Measurements from ENCODE around the gene FSIP2.

DNA sequence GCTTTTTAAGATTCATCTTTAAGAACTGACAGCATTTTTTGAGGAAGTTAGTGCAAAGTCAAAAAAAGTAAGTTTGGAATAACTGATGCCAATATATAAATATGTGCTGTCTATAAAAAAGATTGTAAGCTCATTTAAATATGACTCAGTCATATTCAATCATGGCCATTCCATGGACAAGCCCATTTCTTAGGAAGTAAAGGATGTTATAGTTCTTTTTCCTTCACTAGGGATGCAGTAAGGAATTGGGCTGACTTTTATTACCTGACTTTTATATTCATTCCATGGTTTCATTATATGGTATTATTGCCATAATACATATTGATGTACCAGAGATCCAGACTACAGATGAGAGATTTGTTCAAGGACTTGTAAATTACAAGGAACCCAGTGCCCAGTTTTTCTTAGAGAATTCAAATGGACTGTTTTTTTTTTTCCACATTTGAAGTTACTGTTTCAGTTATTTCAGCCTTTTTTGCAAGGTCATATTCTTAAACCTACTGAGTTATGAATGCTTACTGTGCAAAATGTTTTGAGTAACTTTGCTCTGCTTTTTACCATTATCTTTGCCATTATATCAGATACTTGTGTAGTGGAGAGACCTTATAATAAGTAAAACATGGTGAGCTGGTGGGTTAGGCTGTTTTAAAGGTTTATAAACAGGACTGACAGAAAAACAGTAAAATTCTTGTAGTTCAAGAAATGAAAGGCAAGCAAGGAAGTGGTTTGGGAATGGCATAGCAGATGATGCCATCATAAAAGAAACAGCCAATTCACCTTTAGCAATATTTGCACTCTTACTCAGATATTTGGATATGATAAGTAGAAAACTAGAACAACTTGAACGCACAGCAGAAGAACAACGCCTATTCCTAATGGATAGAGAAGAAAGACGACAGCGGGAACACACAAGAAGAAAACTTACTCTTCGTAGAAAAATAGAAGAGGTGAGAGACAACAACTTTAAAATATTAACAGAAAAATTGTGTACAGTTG lies 7.6 kb downstream of the FSIP2 start:
- TF ChIP-seq, protein P1, sequence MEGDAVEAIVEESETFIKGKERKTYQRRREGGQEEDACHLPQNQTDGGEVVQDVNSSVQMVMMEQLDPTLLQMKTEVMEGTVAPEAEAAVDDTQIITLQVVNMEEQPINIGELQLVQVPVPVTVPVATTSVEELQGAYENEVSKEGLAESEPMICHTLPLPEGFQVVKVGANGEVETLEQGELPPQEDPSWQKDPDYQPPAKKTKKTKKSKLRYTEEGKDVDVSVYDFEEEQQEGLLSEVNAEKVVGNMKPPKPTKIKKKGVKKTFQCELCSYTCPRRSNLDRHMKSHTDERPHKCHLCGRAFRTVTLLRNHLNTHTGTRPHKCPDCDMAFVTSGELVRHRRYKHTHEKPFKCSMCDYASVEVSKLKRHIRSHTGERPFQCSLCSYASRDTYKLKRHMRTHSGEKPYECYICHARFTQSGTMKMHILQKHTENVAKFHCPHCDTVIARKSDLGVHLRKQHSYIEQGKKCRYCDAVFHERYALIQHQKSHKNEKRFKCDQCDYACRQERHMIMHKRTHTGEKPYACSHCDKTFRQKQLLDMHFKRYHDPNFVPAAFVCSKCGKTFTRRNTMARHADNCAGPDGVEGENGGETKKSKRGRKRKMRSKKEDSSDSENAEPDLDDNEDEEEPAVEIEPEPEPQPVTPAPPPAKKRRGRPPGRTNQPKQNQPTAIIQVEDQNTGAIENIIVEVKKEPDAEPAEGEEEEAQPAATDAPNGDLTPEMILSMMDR (IDR thresholded peaks at IDR 0.05), result no peak
- no peak for TF ChIP-seq EZH2phosphoT487 (IDR thresholded peaks at IDR 0.05)
- no peak for TF ChIP-seq EZH2 (IDR thresholded peaks at IDR 0.05)
